ENCODE measurements around the gene RBMS3. TPM values are rescaled to one million over a fixed set of nuclear protein-coding genes. Genes with fewer than 3 reads are reported as not detected.

Gene RBMS3
- total RNA-seq, 1 experiment from 2014 or later = 11.0 TPM

DNA sequence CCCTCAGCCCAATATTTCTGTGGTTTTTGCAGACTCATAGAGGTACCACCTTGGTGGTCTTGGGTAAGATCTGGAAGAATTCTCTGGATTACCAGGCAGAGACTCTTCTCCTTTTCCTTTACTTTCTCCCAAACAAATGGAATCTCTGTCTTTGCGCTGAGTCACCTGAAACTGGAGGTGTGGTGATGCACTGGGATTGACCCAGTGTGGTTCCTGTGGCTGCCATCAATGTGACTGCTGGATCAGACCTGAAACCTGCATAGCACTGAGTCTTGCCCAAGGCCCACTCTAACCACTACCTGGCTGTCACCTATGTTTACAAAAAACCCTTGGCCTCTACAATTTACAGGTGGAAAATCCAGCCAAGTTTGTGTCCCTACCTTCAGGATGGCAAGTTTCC is 295.3 kb downstream of the RBMS3 start:
- DNase-seq (ENCODE audit: low read depth) = no peak

GRCh38 chr3:29576675-29577074 is 295.8 kb downstream of the RBMS3 start:
- no peak for DNase-seq (ENCODE audit: low read depth)

- no peak for DNase-seq (ENCODE audit: low read depth)
These were observed 296.4 kb downstream of the RBMS3 start for GRCh38 chr3:29577250-29577649.

DNA sequence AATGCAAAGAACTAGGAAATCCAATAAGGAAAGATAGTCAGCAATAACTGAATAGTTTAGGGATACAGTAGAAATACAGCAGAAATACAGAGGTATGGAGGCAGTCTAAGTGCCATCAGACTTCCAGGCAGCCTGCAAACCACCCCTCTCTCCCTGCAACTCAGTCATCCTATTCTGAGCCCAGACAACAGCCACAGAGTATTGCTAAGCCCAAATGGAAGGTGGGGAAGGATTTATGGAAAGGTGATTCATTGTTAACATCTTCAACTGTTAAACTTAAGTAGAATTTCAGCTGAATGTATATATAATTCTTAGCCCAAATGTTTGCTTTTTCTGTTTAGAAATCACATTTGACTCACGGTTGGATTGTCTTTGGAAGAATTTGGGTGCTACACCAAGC is 300.4 kb downstream of the RBMS3 start:
- DNase-seq (ENCODE audit: low read depth) = no peak

GRCh38 chr3:29582273-29582672 is 301.4 kb downstream of the RBMS3 start:
- no peak for DNase-seq (ENCODE audit: low read depth)

- no peak for DNase-seq (ENCODE audit: low read depth)
These were observed 303.0 kb downstream of the RBMS3 start for GRCh38 chr3:29583861-29584260.

DNA sequence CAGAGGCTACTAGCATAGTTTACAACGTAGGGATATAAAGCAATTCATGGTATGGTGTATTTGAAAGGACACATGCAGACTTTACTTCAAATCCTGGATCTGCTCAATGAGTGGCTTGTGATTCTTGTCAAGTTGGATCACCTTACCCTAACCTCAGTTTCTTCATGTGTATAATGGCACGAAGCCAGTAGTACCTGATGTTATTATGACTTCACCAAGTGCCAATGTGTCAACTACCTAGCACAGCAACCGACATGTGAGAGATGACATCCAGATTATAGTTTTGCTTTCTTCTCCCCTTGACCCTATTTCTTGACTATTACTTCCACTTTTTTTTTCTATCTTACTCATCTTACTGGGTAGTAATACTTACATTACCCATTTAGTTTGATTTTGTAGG is 304.5 kb downstream of the RBMS3 start:
- no peak for DNase-seq (ENCODE audit: low read depth)

DNA sequence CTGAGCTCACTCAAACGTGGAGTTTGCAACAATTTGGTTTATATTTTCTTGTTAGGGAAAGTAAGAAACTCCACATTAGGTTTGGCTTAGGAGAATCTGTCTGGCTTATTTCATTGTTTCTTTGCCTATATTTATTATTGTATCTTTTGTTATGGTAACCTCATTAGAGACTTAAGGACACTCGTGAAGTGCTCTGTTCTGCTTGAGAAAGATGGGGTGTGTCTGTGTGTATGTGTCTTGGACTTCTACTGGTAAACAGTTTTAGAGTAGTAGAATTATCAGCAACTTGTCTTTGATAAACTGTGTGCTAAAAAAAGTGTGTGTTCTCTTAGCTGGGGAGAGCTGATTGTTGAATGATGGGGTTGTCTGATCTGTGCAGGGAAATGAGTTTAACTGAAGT is 306.5 kb downstream of the RBMS3 start:
- DNase-seq (ENCODE audit: low read depth) = no peak

DNA sequence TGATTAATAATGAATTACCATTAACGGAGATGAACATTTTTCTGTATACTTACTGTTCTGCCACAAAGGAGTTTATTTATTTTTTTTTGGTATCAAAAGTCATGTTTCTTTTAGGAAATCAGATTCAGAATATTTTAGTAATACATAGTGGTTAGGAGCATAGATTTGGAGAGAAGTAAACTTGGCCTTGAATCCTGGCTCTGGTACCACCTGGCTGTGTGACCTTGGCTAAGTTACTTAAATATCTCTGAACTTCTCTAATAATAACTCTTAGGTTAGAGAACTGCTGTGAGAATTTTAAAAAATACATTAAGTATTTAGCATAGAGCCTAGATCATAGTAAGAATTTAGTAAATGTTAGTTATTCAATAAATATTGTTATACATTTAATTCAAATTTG is 309.1 kb downstream of the RBMS3 start:
- no peak for DNase-seq (ENCODE audit: low read depth)

DNA sequence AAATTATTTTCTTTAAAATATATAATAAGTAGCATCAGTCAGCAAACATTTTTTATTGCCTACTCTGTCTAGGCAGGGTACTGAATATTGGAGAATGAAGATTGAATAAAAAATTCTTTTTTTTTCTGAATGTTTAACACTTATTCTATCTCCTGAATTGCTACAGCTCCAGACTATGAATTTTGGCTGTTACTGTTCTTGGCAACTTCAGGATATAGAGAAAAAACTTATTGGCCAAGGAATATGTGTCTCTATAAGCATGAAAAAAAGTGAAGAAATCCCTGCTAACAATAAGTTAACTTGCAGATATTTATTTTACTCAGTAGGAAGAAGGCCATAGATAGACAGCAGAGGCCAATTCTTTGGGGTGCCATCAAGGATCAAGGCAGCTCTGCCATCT is 309.6 kb downstream of the RBMS3 start:
- DNase-seq (ENCODE audit: low read depth) = no peak

- no peak for DNase-seq (ENCODE audit: low read depth)
These were observed 310.7 kb downstream of the RBMS3 start for GRCh38 chr3:29591579-29591978.

DNA sequence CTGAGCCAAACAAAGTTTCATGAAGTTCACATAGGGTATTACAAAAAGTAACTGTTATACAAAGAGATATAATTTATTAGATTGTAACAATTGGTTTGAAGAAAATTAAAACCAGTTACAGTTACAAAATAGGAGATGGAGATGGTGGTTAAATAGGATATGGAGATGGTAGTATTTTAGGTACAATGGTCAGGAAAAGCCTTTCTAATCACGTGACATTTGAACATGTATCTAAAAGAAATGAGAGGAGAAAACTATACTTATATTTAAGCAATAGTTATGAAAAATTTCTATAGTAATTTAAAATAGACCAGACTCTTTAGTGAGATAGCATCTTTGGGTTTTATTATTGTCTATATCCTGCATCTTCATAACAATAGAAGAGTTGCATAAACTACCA is 312.9 kb downstream of the RBMS3 start:
- DNase-seq (ENCODE audit: low read depth) = no peak

DNA sequence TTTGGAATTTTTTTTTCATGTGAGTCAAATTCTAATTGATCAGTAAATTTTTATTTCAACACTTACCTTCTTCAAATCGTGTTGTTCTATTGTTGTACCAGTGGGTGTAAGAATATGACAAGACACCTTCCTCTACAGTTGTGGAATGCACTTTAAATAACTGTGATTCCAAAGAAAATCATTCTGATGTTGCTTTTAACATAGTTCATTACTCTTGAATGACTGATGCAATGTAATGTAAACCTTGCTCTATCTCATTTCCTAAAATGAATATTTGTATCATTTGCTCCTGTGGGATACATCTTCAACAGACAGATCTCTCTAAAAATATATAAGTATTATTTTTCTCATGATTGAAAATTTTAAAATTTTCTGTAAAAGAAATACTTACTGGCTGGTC is 313.4 kb downstream of the RBMS3 start:
- no peak for DNase-seq (ENCODE audit: low read depth)

DNA sequence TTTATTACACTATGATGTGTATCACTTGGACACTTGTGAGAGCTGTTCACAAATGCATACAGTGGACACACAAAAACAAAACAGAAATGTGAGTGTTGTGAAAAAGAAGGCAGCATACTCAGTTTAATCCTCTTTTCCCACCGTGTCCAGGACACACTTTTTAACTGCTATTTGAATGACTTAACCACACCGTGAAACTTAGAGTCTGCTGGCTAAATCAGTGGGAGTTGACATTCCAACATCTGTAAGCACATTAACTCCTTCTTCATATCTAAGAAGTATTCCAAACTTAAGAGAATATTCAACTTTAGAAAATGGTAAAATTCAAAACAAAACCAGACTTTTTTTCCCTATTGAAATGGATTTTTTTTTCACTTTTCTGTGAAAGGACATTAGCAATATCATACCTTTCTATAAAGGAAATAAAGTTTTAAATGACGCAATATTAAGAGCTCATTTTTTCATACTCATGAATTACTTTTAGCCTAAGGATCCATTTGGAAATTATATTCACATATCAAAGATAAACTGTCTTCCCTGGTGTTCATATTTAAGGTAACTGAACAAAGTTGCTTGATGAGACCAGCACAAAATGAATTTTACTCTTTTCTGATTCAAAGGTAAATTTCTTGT is 316.6 kb downstream of the RBMS3 start:
- no peak for DNase-seq (ENCODE audit: low read depth)

DNA sequence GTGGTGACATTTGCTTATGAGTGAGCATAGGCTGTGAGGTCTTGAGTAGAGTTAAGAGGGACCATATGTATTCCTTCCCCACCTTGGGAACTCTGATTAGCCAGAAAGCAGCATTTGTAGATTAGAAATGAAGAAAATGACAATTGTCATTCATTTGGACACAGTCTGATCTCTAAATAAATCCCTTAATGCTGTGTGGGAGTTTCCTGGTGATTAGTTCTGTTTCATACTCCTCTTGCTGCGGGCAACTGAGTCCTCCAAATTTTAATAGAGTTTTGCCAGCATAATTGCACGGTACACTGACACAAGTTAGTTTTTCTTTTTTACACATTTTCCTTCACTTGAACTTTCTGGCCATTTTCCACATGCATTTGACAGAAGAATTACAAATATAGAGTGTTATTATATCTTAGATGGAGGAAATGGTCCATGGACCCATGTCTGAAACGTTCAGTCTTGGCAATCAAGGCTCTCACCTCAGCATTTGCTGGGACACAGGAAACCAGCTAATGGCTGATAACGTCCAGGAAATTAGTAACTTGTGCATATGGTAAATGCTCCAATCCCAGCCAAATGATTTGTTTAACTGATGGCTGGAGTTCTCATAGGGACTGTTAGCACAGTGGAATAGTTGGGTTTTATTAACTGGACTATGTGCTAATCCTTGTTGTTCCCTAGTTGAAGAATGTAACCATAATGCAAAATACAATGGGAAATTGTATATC is 321.2 kb downstream of the RBMS3 start:
- DNase-seq (ENCODE audit: low read depth) = no peak

DNA sequence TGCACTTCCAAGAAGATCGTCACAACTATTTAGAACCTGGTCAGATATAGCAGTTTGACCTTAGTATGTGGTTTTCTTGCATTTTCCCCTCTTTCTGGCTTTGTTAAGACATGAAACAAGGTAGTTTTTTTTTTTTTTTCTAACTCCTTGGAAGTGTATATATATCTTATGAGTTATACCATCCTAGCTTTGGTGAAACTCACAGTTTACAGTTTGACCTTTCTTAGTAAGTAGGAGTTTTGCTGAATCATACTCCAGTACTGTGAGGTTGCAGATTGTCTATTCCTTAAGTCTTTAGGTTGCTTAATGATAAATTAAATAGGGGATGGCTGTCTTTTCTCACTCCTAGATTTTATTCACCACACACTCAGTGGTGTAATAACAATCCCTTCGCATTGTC is 325.0 kb downstream of the RBMS3 start:
- DNase-seq (ENCODE audit: low read depth) = no peak

DNA sequence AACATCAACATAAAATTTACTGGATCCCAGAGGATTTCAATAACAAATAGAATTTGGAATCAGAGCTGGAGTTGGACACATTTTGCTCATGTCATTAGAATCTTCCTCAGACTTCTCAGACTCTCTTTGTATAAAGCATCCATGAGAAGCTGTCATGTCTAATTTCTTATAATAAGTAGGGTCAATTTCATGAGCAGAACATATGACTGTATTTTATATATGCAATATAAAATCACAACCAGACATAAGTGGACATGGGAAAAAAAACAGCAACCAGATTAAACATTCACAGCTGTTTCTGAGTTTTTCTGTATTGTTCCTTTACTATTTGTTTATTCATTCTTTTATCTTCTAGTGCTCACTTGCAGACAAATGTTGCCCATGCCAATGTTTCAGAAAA is 325.5 kb downstream of the RBMS3 start:
- no peak for DNase-seq (ENCODE audit: low read depth)

GRCh38 chr3:29608414-29609327 is 327.8 kb downstream of the RBMS3 start:
- no peak for DNase-seq (ENCODE audit: low read depth)

- DNase-seq (ENCODE audit: low read depth) = no peak
These were observed 328.5 kb downstream of the RBMS3 start for GRCh38 chr3:29609328-29609811.

DNA sequence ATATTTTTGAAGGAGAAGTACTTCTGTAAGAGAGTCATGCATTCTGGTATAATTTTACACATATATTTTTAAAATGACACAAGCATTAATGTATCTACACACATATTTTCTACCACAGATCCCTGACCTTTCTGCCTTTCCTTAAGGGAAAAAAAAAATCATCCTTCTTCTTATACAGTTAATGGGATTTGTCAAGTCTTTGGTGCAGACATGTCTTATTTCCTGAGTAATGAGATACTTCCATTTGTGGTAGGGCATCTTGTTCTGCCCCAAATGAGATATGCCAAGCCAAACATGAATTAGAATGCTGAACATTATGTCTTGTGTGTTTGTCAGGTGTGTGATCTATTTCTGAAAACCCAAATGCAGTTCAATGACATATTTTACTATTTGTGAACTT is 329.9 kb downstream of the RBMS3 start:
- no peak for DNase-seq (ENCODE audit: low read depth)

DNA sequence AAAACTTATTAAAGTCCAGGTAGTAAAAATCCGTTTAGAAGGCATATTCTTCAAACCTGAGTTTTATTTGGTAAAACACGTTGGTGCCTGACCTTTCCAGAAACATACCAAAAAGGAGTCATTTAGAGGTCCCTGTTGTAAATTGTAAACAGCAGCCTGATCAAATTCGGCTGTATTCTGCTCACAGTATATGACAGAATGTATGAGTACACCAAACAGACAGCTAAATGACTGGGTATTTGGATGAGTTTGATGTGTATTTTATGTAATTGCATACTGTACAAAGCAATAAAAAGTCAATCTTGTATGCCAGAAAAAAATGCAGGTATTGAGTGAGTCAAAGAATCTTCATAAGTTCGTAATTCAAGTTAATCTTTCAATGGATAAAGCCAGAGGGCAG is 330.4 kb downstream of the RBMS3 start:
- DNase-seq (ENCODE audit: low read depth) = no peak

DNA sequence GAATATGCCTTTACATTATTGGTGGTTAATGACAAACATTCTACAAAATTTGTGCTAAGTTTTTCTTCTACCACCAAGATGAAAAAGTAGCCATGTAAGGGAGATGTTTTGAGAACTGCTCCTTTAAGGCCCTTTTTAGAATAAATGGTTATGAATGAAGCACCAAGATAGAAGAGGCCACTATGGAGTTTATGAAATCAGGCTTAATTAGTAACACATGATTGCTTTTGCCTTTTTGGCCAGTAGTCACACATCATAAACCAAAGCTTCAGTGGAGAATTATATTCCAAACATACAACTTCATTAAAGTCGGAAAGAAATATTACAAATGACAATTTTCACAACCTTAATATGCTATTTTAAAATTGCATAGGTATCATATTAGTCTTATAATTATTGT is 331.7 kb downstream of the RBMS3 start:
- DNase-seq (ENCODE audit: low read depth) = no peak

GRCh38 chr3:29614954-29615353 is 334.1 kb downstream of the RBMS3 start:
- no peak for DNase-seq (ENCODE audit: low read depth)
